Glutamatergic neuron (in vitro differentiated cells): ENCODE results near the gene RNF113B. TPM values are rescaled to one million over a fixed set of nuclear protein-coding genes. Genes with fewer than 3 reads are reported as not detected.

Experiments
- DNase-seq: peaks from one replicate; pipeline ENCODE4 v3.0.0; 2022
- H3K27ac Mint-ChIP-seq: one replicate; pipeline ENCODE4 v1.8.0; 2020; ENCODE audit warnings: mild to moderate bottlenecking, mixed read lengths, inconsistent platforms; ENCODE audit not compliant: unreplicated experiment
- H3K27me3 Mint-ChIP-seq: one replicate; pipeline ENCODE4 v1.8.0; 2020; ENCODE audit warnings: mild to moderate bottlenecking, moderate library complexity, mixed read lengths, inconsistent platforms; ENCODE audit not compliant: unreplicated experiment
- H3K36me3 Mint-ChIP-seq: one replicate; pipeline ENCODE4 v1.8.0; 2020; ENCODE audit warnings: mild to moderate bottlenecking, mixed read lengths, inconsistent platforms; ENCODE audit not compliant: unreplicated experiment
- H3K4me1 Mint-ChIP-seq: one replicate; pipeline ENCODE4 v1.8.0; 2020; ENCODE audit warnings: mild to moderate bottlenecking, low read depth, mixed read lengths, inconsistent platforms; ENCODE audit not compliant: unreplicated experiment
- H3K4me3 Mint-ChIP-seq: one replicate; pipeline ENCODE4 v1.8.0; 2020; ENCODE audit warnings: mild to moderate bottlenecking, mixed read lengths, inconsistent platforms; ENCODE audit not compliant: unreplicated experiment
- H3K9me3 Mint-ChIP-seq: one replicate; pipeline ENCODE4 v1.8.0; 2020; ENCODE audit warnings: mild to moderate bottlenecking, moderate library complexity, mixed read lengths, inconsistent platforms; ENCODE audit not compliant: unreplicated experiment
- CTCF ChIP-seq: fragments of 200-600 bp; sonication (generic); IDR thresholded peaks from one replicate; pipeline ENCODE4 v1.5.0; 2021; ENCODE audit not compliant: partially characterized antibody, unreplicated experiment
- total RNA-seq: library from RNA; stranded (reverse); fragmentation: NEBNext Ultra II Directional; extraction: Animal tissue kit (Norgen Biotek cat#: 25700); gene quantifications from one replicate; pipeline ENCODE4 v1.2.1, GENCODE V29; 2021; ENCODE audit not compliant: unreplicated experiment

The RNF113B gene
- total RNA-seq, 1 donor from 2014 or later: not detected

- H3K27ac Mint-ChIP-seq: peak overlapping the region; percentile 75
- H3K27me3 Mint-ChIP-seq: no peaks in the 10 kb centered on the region
- no peak for DNase-seq
- no peaks in the 10 kb centered on the region for H3K9me3 Mint-ChIP-seq
- TF ChIP-seq CTCF: no peak
- H3K4me1 Mint-ChIP-seq: peaks cover 40% of the 10 kb centered on the region
- peak overlapping the region; percentile 66 for H3K4me3 Mint-ChIP-seq
- no peaks in the 10 kb centered on the region for H3K36me3 Mint-ChIP-seq
These were observed 4.3 kb downstream of the RNF113B start for GRCh38 chr13:98172590-98173422.

GRCh38 chr13:98171900-98172589 lies 5.0 kb downstream of the RNF113B start:
- Mint-ChIP-seq H3K27me3 (no peaks in the 10 kb centered on the region), H3K27ac (peak overlapping the region; percentile 75), H3K9me3 (no peaks in the 10 kb centered on the region), H3K4me1 (peaks cover 40% of the 10 kb centered on the region), H3K4me3 (peak overlapping the region; percentile 66), H3K36me3 (no peaks in the 10 kb centered on the region)
- no peak for TF ChIP-seq CTCF
- no peak for DNase-seq

- DNase-seq: no peak
- peaks cover 45% of the 10 kb centered on the region for H3K4me1 Mint-ChIP-seq
- TF ChIP-seq CTCF: no peak
- H3K4me3 Mint-ChIP-seq: no peak overlapping the region
- H3K27me3 Mint-ChIP-seq: no peaks in the 10 kb centered on the region
- no peak overlapping the region for H3K27ac Mint-ChIP-seq
- no peaks in the 10 kb centered on the region for H3K9me3 Mint-ChIP-seq
- no peaks in the 10 kb centered on the region for H3K36me3 Mint-ChIP-seq
These were observed 7.7 kb downstream of the RNF113B start for GRCh38 chr13:98169331-98169730.

GRCh38 chr13:98162935-98163334 lies 14.1 kb downstream of the RNF113B start:
- H3K4me1 Mint-ChIP-seq: peaks cover 21% of the 10 kb centered on the region
- H3K27me3 Mint-ChIP-seq: no peaks in the 10 kb centered on the region
- H3K4me3 Mint-ChIP-seq: no peak overlapping the region

More at GRCh38 chr13:98162935-98163334, 14.1 kb downstream of the RNF113B start:
- no peaks in the 10 kb centered on the region for H3K36me3 Mint-ChIP-seq
- no peak overlapping the region for H3K27ac Mint-ChIP-seq
- no peak for TF ChIP-seq CTCF
- DNase-seq: no peak
- peaks cover 3% of the 10 kb centered on the region for H3K9me3 Mint-ChIP-seq
